Keratinocyte (primary cell): ENCODE data around the gene SENP1. TPM values are rescaled to one million over a fixed set of nuclear protein-coding genes. Genes with fewer than 3 reads are reported as not detected.

ENCODE experiments used
- DNase-seq: peaks from one replicate; pipeline ENCODE4 v3.0.0-alpha.2; 2011; ENCODE audit warnings: low read depth, missing footprints, low spot score
- FAIRE-seq: peaks from 2 replicates; lab custom pipeline; 2011; peaks lifted over from hg19 to GRCh38; lab: Jason Lieb, UNC
- H2AFZ ChIP-seq: 2 replicates; pipeline ENCODE4 v1.6.0; 2012; ENCODE audit warnings: low read length, control low read depth, inconsistent platforms; ENCODE audit not compliant: control insufficient read depth
- H3K27ac ChIP-seq: 2 replicates; pipeline ENCODE4 v1.5.1; 2011; ENCODE audit warnings: low read length; ENCODE audit not compliant: control insufficient read depth, insufficient read depth
- H3K27me3 ChIP-seq: 3 replicates; pipeline ENCODE4 v1.6.0; 2011; ENCODE audit warnings: low read length; ENCODE audit not compliant: control insufficient read depth, insufficient read depth; ENCODE audit errors: extremely low read depth
- H3K36me3 ChIP-seq, 2 experiments: 2 replicates in 1 of 2; 3 replicates in 1 of 2; pipeline ENCODE4 v1.5.1; 2011; ENCODE audit warnings: low read length in 2 of 2, mild to moderate bottlenecking in 1 of 2; ENCODE audit not compliant: control insufficient read depth in 2 of 2, insufficient read depth in 2 of 2; ENCODE audit errors: extremely low read depth in 1 of 2
- H3K4me1 ChIP-seq: 3 replicates; pipeline ENCODE4 v1.5.1; 2011; ENCODE audit warnings: low read length; ENCODE audit not compliant: control insufficient read depth, insufficient read depth; ENCODE audit errors: extremely low read depth
- H3K4me2 ChIP-seq: 3 replicates; pipeline ENCODE4 v1.6.0; 2011; ENCODE audit warnings: low read depth, low read length; ENCODE audit not compliant: control insufficient read depth, insufficient read depth; ENCODE audit errors: extremely low read depth
- H3K4me3 ChIP-seq, 3 experiments: fragments of 200-600 bp in 1 of 3; sonication (generic) in 1 of 3; 2 replicates in 2 of 3; 3 replicates in 1 of 3; pipeline ENCODE4 v1.5.1; 2011 to 2016; ENCODE audit warnings: low read length in 3 of 3, mild to moderate bottlenecking in 3 of 3, control low read depth in 2 of 3, inconsistent platforms in 1 of 3, low read depth in 1 of 3, mixed read lengths in 1 of 3, mixed run types in 1 of 3, moderate library complexity in 1 of 3; ENCODE audit not compliant: control insufficient read depth in 2 of 3, insufficient read depth in 2 of 3; ENCODE audit errors: extremely low read depth in 1 of 3
- H3K79me2 ChIP-seq: 2 replicates; pipeline ENCODE4 v1.6.0; 2012; ENCODE audit warnings: low read length; ENCODE audit not compliant: control insufficient read depth, insufficient read depth
- H3K9ac ChIP-seq: 3 replicates; pipeline ENCODE4 v1.6.0; 2011; ENCODE audit warnings: low read length; ENCODE audit not compliant: control insufficient read depth, insufficient read depth; ENCODE audit errors: extremely low read depth
- H3K9me1 ChIP-seq: 3 replicates; pipeline ENCODE4 v1.6.0; 2011; ENCODE audit warnings: low read length; ENCODE audit not compliant: control insufficient read depth, insufficient read depth; ENCODE audit errors: extremely low read depth
- H3K9me3 ChIP-seq: 2 replicates; pipeline ENCODE4 v1.5.1; 2012; ENCODE audit warnings: low read depth, low read length; ENCODE audit not compliant: control insufficient read depth
- H4K20me1 ChIP-seq: 3 replicates; pipeline ENCODE4 v1.6.0; 2011; ENCODE audit warnings: low read length; ENCODE audit not compliant: control insufficient read depth, insufficient read depth; ENCODE audit errors: extremely low read depth
- CTCF ChIP-seq, 3 experiments: IDR thresholded peaks in 1 of 3; conservative IDR thresholded peaks in 1 of 3; optimal IDR thresholded peaks in 1 of 3; 2 replicates in 2 of 3; 3 replicates in 1 of 3; pipeline versions ENCODE3 to v1.5.1; 2011; ENCODE audit warnings: low read length in 3 of 3, mild to moderate bottlenecking in 3 of 3, moderate library complexity in 2 of 3, control low read depth in 1 of 3, inconsistent platforms in 1 of 3; ENCODE audit not compliant: insufficient read depth in 2 of 3; ENCODE audit errors: extremely low read depth in 1 of 3
- EZH2 ChIP-seq: IDR thresholded peaks from one replicate; pipeline ENCODE4 v1.6.1; 2012; ENCODE audit warnings: inconsistent platforms, mild to moderate bottlenecking, low read length, moderate library complexity
- dilution Hi-C: fragments of 300-500 bp; cut with MboI; formaldehyde crosslinking; loops from one replicate; pipeline ENCODE4 v1.7.0; 2020; ENCODE audit warnings: low sequenced_read_pairs; ENCODE audit not compliant: extremely low pct_ligation_motif_present
- polyA plus RNA-seq, 5 experiments: library from polyadenylated mRNA; depleted of rRNA in 3 of 5; stranded (reverse) in 3 of 5; stranded (forward) in 1 of 5; unstranded in 1 of 5; fragments of >200 nt; gene quantifications; 1 replicate in 1 of 5; 2 replicates in 3 of 5; 3 replicates in 1 of 5; pipeline versions ENCODE4 v1.2.1 to v1.2.3, GENCODE V29; 2011 to 2012; ENCODE audit warnings: missing spikeins in 2 of 5, low read depth in 1 of 5, low replicate concordance in 1 of 5

The SENP1 gene
- polyA plus RNA-seq, 1 donor (not counting 4 experiments of a cell fraction or from before 2014, with no cell fraction given) = 15.4 TPM

- peaks cover 33% of the 10 kb centered on the region for H3K4me1 ChIP-seq
- H2AFZ ChIP-seq = peak overlapping the region; percentile 33
- peak overlapping the region; percentile 100 for H3K4me2 ChIP-seq
- no peak overlapping the region for H3K27ac ChIP-seq
- FAIRE-seq (no peak), DNase-seq (no peak)
- no peaks in the 10 kb centered on the region for H3K9me3 ChIP-seq
- peak overlapping the region; percentile 18 for H3K9ac ChIP-seq
- H4K20me1 ChIP-seq = no peaks in the 10 kb centered on the region
- H3K27me3 ChIP-seq = peaks cover 45% of the 10 kb centered on the region
- TF ChIP-seq EZH2 (peak; percentile 11), CTCF (optimal IDR thresholded peaks at IDR 0.05 in 1 of 3, IDR thresholded peaks at IDR 0.05 in 1 of 3, conservative IDR thresholded peaks at IDR 0.05 in 1 of 3; ENCODE audit: extremely low read depth in 1 of 3, insufficient read depth in 2 of 3, low read length in 3 of 3) (no peak)
- dilution Hi-C loops = no loop called here
- H3K9me1 ChIP-seq = no peaks in the 10 kb centered on the region
- no peaks in the 10 kb centered on the region for H3K36me3 ChIP-seq
- peak overlapping the region; percentile 36 to 91 (median 84) for H3K4me3 ChIP-seq
- H3K79me2 ChIP-seq = no peaks in the 10 kb centered on the region
Measured at GRCh38 chr12:48002773-48003218, 103.1 kb downstream of the SENP1 start.

- H3K9me1 ChIP-seq = no peaks in the 10 kb centered on the region
- peak overlapping the region; percentile 18 for H3K9ac ChIP-seq
- peaks cover 33% of the 10 kb centered on the region for H3K4me1 ChIP-seq
- H3K9me3 ChIP-seq = no peaks in the 10 kb centered on the region
- H3K4me2 ChIP-seq = peak overlapping the region; percentile 100
- peak overlapping the region; percentile 36 to 91 (median 84) for H3K4me3 ChIP-seq
- H3K27ac ChIP-seq = no peak overlapping the region
- FAIRE-seq (no peak), DNase-seq (no peak)
- no peaks in the 10 kb centered on the region for H4K20me1 ChIP-seq
- dilution Hi-C loops = no loop called here
- H2AFZ ChIP-seq = peak overlapping the region; percentile 33
- H3K27me3 ChIP-seq = peaks cover 49% of the 10 kb centered on the region
- TF ChIP-seq EZH2 (peak; percentile 8), CTCF (optimal IDR thresholded peaks at IDR 0.05 in 1 of 3, IDR thresholded peaks at IDR 0.05 in 1 of 3, conservative IDR thresholded peaks at IDR 0.05 in 1 of 3; ENCODE audit: extremely low read depth in 1 of 3, insufficient read depth in 2 of 3, low read length in 3 of 3) (no peak)
- H3K36me3 ChIP-seq = no peaks in the 10 kb centered on the region
- H3K79me2 ChIP-seq = no peaks in the 10 kb centered on the region
Measured at GRCh38 chr12:48002414-48002730, 103.5 kb downstream of the SENP1 start.
